AG20443 (cell line): ENCODE data around the gene WWOX.

Source experiments
- DNase-seq: peaks from one replicate; pipeline ENCODE4 v3.0.0; 2012; ENCODE audit warnings: low spot score, mixed read lengths

WWOX gene

DNA sequence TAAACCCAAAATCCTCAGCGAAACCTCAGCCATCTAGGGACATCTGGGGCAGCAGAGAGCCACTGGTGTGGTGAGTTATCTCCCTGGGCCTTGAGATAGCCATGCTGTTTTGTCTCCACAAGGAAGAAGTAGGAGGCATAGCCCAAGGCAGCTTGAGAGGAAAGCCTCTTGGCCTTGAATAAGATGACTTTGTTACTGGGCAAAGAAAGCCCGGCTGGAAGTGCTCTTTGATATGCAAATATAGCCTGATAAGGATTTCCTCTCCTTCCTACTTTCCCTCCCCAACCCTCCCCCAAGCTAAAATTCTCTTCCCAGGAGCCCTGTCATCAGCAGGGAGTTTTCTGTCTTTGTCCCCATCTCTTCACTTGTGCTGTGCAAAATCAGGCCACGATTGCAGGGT is 806.7 kb downstream of the WWOX start:
- DNase-seq = no peak

DNA sequence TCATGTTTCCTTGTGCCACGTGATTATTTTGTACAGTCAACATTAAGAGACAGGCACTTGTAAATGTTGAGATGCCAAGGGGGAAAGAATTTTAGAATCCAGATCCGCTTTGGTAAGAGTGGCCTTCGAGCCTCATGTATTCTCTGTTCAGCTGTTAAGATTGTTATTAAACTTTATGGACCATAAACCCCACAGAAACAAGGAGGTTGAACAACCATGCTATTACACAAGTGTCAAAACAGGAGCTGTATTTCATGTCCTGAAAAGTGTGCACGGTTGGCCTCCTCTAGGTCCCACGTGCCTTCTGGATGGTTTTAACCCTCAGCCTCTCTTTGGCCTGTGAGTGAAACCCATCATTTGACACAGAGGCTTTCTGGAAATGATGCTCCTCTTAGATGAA is 809.8 kb downstream of the WWOX start:
- DNase-seq = no peak

DNA sequence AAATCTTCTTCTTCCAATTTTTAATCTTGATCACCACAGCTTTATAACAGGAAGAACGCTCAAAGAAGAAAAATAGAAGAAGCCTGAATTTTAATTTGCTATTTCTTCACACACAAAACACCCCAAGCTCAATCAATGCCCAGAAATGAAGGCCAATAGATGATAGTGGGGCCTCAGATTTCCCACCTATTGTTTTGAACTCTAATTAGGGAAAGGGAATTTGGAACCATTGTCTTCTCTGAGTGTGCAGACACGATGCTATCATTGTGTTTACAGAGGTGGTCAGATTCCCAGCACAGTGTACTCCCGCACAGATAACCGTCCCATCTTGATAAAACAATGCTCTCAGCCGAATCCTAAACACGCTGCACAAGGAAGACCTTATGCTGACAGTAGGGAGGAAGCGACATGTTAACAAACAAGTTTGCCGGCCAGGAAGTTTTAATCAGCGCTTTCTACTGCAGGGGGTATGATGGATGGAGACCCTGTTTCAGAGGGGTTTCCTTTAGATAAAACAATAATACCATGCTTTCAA is 816.4 kb downstream of the WWOX start:
- no peak for DNase-seq

DNA sequence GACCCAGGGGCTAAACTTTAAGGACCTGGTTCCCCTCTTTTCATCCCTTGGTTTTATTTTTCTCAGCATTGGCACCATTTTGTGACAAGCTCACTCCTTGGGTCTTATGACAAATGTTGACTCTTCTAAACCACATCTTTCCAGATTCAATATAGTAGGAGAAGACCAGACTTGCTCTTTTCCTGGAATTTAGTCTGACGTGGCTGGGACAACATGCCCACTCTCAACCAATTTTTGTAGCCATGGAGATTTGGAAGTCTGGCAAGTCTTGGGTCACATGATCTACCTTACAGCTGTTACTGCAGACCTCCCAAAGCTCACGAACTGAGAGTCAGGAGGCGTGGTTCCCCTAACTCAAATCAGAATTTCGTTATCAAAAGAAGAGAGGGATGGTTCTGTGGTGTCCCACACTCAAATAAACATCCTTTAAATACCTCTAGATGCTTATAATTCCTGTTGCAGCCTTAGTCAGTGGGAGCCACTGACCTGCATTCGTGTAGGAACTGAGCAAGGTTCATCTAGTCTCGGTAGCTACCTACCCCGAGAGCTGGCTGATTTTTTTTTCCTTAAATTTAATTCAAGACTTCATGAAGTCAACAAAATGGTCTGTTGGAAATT is 817.6 kb downstream of the WWOX start:
- DNase-seq = no peak

DNA sequence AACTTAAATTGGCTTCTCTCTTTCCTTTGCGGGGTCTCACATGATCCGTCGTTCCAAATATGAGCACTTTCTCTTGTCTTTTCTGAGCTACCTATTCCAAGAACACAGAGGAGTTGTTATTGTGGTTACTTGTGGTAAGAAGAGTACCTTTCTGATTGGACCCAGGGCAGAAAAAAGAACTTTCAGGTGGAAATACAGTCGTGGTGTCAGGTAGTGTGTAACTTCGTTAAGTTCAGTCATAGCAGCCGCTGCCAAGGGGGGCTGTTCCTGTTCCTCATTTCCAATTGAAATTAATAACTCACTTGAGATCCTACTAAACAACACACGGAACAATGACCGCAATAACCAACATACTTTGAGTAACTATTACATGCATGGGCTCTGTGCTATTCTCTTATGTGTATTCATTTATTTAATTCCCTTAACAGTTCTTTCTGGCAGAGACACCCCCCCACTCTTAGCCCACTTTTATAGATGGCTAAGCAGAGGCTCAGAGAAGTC is 819.4 kb downstream of the WWOX start:
- DNase-seq = no peak

DNA sequence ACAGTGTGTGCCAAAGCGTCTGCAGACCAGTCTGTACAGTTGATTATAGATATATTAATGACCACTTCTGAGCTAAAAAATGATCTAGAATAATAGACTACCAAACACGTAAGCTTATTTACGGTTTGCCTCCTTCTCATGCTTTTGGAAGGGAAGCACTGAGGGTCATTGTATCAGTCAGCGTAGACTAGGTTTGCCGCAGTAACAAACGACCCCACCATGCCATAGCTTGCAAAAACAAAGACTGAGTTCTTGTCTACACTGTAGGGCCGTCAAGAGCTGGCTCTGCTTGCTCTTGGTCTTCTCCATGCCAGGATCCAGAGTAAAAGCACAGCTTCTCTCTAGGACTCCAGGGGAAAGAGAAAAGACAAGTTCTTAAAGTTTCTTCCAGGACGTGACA is 820.4 kb downstream of the WWOX start:
- DNase-seq = no peak

DNA sequence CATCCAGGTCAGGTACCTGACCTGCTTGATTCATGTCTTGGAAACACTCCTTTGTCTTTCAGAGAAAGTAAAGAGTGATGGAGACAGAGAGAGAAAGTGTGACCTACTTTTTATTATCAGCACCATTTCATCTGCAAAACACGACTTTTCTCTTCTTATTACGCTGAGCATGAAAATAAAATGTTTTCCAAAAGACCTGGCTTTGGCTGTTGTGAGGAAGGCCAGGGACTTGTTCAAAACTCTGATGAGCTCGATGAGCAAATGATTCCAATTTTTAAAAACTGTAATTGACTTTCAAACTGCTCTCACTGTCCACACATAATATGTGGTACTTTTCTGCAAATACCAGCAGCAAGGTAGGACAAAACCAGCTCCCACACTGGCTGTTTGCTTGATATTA is 821.2 kb downstream of the WWOX start:
- DNase-seq = no peak

DNA sequence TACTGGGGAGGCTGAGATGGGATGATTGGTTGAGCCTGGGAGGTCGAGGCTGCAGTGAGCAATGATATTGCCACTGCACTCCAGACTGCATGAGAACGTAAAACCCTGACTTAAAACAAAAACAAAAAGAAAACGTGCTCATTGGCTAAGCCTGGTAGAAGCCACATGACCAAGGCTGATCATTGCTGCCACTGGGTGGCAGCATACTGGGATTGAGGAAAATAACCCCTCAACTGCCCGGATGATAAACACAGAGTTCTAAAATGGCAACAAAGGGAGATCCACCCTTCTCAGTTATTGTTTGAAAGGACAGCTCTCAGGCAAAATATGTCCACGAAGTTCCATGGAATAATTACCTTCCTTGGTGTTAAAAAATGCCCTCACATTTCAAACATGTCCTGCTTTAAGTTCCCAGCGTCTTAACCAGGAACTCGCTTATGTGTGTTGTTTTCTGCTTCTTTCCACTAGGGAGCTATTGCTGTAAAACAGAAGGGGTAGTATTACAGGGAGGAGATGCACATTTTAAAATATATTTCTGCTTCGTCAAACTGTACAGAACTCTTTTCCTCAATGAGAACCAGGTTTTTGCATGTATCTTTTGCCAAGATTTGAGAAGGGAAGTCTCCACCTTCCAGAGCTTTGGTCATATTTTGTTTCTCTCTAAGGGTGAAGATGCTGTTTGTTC is 825.8 kb downstream of the WWOX start:
- DNase-seq = no peak

DNA sequence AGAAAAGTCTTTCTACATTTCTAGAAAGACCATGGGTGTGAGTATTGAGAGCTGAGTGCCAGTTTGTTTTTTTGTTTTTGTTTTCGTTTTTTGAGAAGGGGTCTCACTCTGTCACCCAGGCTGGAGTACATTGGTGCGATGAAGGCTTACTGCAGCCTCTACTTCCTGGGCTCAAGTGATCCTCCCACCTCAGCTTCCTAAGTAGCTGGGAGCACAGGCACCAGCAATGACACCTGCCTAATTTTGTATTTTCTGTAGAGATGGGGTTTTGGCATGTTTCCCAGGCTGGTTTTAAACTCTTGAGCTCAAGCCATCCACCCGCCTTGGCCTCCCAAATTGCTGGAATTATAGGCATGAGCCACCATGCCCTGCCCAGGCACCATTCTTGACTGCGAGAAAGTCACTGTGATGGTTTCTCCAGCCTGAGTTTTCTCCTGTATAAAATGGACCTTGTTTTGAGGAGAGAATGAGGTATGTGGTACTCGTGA is 827.3 kb downstream of the WWOX start:
- DNase-seq = no peak

DNA sequence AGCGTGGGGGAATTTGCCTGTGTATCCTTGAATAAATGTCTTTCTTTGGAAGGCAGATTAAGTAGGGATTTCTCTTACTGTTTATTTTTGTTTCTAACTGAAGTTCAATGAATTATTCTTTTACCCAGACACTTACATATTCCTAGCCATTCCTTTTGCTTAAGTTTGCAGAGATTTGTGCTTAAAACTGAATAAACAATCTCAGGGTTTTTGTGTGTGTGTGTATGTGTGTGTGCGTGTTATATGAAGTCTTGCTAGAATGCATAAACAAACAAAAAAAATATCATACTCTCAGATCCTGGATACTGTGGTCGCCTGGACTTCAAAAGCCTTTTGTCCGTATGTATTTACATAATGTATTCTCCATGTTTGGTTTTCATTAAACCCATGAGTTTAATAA is 828.3 kb downstream of the WWOX start:
- no peak for DNase-seq

DNA sequence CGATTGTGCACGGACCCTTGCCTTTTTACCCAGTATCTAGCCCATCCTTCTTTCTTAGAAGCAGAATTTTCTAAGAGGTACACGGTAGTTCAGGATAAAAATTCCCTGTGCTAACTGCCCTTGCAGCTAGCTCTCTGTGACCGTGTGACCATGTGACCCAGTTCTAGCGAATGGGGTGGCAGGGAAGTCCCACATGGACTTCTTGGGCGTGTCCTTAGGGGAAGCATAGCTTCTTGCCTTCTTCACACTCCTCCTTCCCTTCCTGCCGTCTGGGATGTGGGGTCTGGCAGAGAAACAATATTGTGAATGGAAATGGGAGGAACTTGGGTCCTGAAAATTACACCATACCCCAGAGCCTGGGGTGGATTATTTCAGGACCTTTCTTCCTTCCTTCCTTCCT is 830.4 kb downstream of the WWOX start:
- DNase-seq = no peak

DNA sequence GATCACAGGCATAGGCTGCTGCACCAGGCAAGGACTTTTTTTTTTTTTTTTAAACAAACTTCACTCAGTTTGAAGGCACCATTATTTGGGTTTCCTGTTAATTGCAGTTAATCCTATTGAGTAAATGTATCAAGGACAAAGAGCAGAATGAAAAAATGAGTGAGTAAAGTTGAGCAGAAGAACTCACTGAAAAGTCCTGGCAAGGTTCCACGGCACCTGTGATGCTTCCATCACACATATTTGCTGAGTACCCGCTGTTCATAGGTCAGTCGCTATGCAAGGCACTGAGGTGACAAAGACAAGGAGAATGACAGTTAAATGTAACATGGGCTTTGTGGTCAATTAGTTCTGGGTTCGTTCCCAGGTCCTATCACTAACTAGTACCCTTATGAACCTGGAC is 831.1 kb downstream of the WWOX start:
- no peak for DNase-seq

DNA sequence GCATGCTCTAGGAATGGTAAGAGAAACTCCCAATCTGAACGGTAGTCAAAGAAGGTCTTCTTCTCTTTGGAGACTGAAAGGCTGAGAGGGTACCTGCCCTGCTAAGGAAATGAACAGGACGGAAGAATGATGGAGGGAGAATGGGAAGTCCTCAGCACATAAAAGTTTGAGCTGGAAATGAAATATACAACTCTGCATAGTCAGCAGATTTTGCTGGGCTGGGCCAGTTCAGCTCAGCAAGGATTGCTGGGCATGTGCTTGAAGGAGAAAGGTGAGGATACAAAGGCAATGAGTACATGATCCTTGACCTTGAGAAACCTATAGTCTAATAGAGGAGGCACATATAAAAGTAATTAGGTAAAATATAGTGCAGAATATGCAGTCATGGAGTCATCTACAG is 831.8 kb downstream of the WWOX start:
- no peak for DNase-seq

DNA sequence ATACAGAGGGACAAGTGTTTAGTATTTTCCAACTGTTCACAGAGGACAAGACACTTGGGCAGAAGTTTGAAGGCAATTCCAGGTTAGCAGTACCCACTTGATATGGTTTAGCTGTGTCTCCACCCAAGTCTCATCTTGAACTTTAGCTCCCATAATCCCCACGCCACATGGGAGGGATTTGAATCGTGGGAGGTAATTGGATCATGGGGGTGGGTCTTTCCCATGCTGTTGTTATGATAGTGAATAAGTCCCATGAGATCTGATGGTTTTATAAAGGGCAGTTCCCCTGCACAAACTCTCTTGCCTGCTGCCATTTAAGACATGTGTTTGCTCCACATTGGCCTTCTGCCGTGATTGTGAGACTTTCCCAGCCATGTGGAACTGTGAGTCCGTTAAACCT is 832.2 kb downstream of the WWOX start:
- no peak for DNase-seq

DNA sequence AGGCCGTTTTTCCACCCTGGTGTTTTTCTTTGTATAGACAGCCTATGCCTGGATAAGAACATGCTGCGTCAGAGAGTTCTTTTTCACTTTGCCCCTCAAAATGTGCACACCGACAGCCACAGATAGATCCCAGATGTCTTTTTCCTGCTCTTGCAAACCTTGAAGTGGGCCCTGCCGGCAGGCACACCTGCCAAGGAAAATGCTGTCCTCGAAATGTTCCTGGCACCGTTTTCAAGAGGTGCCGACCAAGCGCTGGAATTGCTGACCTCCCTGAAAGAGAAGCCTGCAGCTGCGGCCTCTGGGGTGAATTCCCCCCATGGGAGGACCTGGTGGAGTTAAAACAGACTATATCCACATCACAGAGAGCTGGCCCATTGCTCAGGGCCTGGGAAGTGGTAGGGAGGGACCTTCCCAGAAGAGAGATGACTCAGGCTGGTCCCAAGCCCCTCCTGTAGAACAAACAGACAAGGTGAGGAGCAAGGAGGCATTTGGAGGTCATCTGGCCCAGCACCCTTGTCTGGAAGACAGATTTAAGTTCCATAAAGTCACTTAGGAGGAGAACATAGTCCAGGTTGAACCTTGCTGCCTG is 833.0 kb downstream of the WWOX start:
- no peak for DNase-seq

DNA sequence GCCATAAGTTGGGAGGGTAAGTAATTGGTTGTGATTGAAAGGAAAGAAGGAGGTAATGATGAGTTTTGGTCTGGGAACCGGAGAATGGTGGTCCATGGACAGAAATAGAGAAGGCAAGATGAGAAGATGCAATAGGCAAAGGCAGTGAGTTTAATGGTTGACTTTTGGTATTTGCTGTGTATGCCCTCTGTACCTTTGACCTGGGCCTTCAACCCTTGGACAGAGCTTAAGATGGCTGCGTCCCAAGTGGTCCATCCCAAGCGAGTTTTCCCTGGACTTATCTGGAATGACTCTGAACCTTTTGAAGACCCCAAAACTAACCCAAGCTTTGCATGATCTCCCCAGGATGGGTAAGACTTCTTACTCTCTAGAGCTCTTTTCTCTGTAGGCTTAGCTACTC is 836.6 kb downstream of the WWOX start:
- no peak for DNase-seq

DNA sequence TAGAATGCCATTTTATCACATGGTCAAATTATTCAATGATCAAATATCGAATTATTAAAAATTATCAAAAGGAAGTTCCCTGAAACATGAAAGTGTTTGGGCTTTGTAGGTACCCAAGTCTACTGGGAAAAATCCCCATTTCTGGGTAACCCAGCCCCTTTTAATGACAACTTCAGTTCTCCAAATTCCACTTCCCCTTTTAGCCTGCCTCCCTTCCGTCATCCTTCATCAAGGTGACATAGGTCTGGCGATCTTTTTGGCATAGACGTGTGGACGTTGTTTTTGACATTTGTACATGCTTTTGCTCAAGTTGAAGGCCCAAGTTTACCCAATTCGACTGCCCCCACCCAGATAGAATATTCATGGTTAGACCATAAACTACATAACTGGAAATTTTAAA is 840.1 kb downstream of the WWOX start:
- no peak for DNase-seq

DNA sequence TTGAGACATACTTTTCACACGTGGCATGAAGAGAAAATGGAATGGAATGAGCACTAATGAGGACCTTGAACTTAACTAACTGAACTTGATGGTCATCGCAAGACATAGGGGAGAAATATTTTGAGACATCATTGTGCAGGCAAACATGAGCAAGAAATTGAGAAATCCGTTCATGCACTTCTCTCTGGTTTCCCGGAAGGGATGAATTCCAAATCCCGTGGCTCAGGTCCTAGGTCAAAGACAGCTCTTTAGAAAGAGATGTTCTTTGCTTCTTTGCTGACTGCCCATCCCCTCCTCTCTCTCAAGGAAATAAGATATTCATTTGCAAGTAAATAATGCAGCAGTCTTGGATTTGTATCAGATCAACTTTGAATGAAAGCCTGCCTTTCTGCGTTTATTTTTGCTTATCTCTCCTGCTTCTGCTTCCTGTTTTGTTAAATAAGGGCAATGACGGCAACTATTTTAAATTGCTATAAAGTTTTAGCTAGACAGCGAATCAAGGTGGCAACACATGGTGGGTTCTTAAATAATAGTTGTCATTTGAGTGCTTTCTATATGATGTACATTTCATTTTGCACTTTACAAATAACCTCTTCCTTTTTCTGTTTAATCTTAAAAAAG is 843.3 kb downstream of the WWOX start:
- no peak for DNase-seq

DNA sequence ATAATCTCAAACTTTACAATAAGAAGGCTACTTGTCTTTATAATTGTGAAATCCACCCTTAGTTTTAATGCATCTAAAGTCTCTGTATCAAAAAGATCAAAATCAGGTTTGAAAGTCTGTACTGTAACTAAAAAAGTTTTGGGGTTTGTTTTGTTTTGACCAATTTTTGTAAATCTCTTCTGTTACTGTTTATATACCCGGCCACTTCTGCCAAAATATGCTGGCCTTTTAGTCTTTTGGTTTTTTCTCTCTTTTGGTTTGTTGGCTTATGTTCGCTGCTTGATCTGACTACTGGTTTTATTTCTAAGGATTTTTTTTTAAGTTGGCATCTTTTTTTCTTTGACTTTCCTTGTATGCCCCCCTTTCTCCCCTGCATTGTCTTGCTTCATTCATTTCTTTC is 845.9 kb downstream of the WWOX start:
- DNase-seq = no peak

DNA sequence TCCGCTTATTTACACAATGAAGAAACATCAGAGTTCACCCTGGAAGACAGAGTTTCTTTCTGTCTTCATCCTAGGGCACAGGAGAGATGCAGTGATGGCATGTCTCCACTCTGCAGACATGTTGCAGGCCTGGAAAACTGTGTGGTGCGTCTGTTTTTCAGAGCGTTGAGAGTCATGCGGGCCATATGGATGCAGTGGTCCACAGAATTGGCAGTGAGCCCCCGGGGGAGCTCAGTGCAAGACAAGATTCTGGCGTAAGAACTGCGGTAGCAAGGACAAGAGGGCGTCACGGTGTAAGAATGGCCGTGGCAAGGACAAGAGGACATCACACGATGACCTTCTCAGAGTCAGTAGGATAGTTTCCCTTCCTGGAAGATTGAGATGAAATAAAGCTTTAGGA is 847.1 kb downstream of the WWOX start:
- no peak for DNase-seq

DNA sequence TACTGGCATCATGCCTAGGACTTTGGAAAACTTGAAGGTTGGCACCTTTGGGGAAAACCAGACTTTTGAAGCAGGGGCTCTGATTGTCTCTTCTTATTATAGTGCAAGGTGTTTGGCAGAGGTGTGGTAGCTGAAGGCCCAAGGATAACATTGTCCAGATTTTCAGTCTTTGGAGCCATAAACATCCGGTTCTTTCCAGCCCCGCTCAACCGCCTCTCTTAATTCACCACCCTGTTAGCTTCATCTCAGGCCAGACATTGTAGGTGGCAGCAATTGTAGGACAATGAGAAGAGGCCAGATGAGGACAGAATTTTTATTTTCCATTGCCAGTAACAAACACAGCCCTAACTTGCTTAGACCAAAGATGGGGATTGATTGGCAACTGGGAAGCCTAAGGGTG is 851.3 kb downstream of the WWOX start:
- DNase-seq = no peak

DNA sequence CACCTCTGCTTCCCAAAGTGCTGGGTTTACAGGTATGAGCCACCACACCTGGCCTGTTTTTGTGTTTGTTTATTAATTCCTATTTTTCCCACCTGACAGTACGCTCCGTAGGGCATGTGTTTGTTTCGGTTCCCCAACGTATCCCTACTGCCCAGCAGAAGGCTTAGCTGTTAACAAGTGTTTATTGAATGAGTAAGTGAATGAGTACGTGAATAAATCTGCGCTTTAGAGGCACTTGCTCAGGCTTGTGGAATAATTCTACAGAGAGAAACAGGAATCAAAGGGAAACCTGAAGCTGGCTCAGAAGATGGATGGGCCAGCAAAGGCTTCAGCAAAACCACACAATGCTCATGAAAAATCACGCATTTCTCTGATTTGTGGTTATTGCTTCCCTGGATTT is 853.2 kb downstream of the WWOX start:
- DNase-seq = no peak

DNA sequence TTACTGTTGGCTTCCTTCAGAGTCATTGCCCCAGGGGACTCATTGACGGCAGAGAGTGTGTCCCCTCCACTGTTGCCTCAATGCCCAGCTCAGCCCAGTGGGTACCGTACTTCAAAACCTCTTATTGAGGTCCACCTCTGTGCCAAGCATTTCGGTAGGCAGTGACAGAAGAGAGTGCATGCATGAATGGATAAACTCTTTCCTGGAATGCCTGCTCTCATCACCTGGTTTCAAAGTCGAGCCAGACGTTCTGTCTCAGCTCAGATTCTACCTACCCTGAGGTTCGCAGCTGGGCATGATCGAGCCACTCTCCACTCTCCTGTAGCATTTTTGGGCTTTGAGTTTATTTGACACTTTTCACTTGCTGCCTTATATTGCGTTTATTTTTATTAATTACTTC is 854.1 kb downstream of the WWOX start:
- DNase-seq = no peak
